Gastrocnemius medialis (tissue), 4 donors: ENCODE data around the gene HM13. TPM values are rescaled to one million over a fixed set of nuclear protein-coding genes. Genes with fewer than 3 reads are reported as not detected.
"Not testable (repeated sequence)": the region's sequence is repeated elsewhere in the genome, so short reads cannot be mapped to it uniquely, and the experiment has no call there.

Experiments
- ATAC-seq, 2 donors: fragments of 150-250 bp; one replicate each; pipeline ENCODE4 v1.9.1; 2016
- DNase-seq, 2 donors: peaks; one replicate each; pipeline ENCODE4 v3.0.0-alpha.2; 2019
- H3K27ac ChIP-seq, 4 donors: fragments of 200-600 bp; sonication (generic); 1 replicate in 1 of 4; 2 replicates in 3 of 4; pipeline ENCODE4 v1.5.1; 2016 to 2018; ENCODE audit warnings: mild to moderate bottlenecking in 2 of 4, moderate library complexity in 1 of 4
- H3K27me3 ChIP-seq, 3 donors: fragments of 200-600 bp; sonication (generic) in 2 of 3; 1 replicate in 1 of 3; 2 replicates in 2 of 3; pipeline versions ENCODE4 v1.5.1 to v1.6.0; 2016 to 2019; ENCODE audit warnings: mild to moderate bottlenecking in 1 of 3, moderate library complexity in 1 of 3
- H3K36me3 ChIP-seq, 2 donors: fragments of 200-600 bp; sonication (generic) in 1 of 2; one replicate each; pipeline ENCODE4 v1.5.1; 2017 to 2018
- H3K4me1 ChIP-seq, 2 donors: fragments of 200-600 bp; sonication (generic) in 1 of 2; one replicate each; pipeline ENCODE4 v1.5.1; 2016 to 2017; ENCODE audit warnings: mild to moderate bottlenecking in 2 of 2
- H3K4me3 ChIP-seq, 4 donors: fragments of 200-600 bp; sonication (generic) in 3 of 4; 1 replicate in 1 of 4; 2 replicates in 3 of 4; pipeline ENCODE4 v1.5.1; 2016 to 2019; ENCODE audit warnings: mild to moderate bottlenecking in 2 of 4
- H3K9me3 ChIP-seq, 3 donors: fragments of 200-600 bp; sonication (generic) in 2 of 3; 1 replicate in 1 of 3; 2 replicates in 2 of 3; pipeline ENCODE4 v1.5.1; 2016 to 2019
- POLR2A ChIP-seq, 2 donors: fragments of 450-650 bp; IDR thresholded peaks; one replicate each; pipeline ENCODE4 v1.6.1; 2017; ENCODE audit warnings: antibody characterized with exemption in 2 of 2, mild to moderate bottlenecking in 2 of 2, moderate library complexity in 2 of 2
- in situ Hi-C, 4 donors: fragments of 200-750 bp; cut with MboI; loops; one replicate each; pipeline versions ENCODE4 v1.15.0 to v1.8.0; 2017; ENCODE audit warnings: low sequenced_read_pairs in 4 of 4
- intact Hi-C: fragments of 100-400 bp; cut with DNase I; formaldehyde crosslinking; loops from one replicate; pipeline ENCODE4 v1.15.1; 2023; ENCODE audit warnings: low total_unique reads
- total RNA-seq, 4 donors: library from RNA; depleted of rRNA; stranded (reverse); fragments of >200 nt; gene quantifications; one replicate each; pipeline versions ENCODE4 v1.1.0 to v1.2.3, GENCODE V29; 2016
- TF ChIP-seq, protein P1 (sequence below), 5 experiments: fragments of 450-650 bp in 3 of 5; fragments of 200-600 bp in 2 of 5; sonication (generic) in 2 of 5; IDR thresholded peaks in 4 of 5; conservative IDR thresholded peaks in 1 of 5; 1 replicate in 4 of 5; 2 replicates in 1 of 5; pipeline ENCODE4 v1.5.1; 2016 to 2019; ENCODE audit warnings: antibody characterized with exemption in 5 of 5, mild to moderate bottlenecking in 3 of 5, moderate library complexity in 3 of 5

Gene HM13, protein sequence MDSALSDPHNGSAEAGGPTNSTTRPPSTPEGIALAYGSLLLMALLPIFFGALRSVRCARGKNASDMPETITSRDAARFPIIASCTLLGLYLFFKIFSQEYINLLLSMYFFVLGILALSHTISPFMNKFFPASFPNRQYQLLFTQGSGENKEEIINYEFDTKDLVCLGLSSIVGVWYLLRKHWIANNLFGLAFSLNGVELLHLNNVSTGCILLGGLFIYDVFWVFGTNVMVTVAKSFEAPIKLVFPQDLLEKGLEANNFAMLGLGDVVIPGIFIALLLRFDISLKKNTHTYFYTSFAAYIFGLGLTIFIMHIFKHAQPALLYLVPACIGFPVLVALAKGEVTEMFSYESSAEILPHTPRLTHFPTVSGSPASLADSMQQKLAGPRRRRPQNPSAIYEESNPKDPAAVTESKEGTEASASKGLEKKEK
- 10 to 100 TPM; 22.7 to 31.0 (median 26.4) TPM for total RNA-seq

DNA sequence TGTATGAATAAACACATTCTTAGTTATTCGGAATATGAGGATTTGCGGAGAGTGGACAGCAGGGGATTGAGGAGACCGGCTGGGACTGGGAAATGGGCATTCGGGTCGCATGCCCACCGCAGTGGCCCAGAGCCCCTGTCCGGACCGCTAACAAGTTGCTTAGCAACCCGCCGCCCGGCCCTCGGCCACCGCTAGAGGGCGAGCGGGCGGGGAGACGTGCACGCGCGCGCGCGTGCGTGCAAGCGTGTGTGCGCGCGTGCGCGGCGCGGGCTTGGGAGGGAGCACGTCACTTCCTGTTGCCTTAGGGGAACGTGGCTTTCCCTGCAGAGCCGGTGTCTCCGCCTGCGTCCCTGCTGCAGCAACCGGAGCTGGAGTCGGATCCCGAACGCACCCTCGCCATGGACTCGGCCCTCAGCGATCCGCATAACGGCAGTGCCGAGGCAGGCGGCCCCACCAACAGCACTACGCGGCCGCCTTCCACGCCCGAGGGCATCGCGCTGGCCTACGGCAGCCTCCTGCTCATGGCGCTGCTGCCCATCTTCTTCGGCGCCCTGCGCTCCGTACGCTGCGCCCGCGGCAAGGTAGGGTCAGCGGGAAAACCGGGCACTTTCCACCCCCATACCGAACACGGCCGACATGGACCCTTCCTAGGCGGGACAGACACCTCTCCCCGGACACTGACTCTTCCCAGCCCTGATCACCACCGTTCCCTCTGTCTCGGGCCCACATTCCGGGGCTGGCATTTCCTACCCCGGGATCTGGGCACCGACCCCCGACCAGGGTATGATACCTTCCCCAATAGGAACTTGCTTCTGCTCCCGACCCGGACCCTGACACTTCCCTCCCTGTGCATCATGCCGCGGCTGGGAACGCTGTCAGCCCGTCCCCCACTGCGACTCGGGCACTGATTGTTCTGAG lies at the start of gene HM13:
Gene HM13 (plus strand): TSS at position 289 of the 918 bp plus-strand sequence. CDS start 110 bp downstream, at position 399.
- H3K36me3 ChIP-seq: no peaks in the 10 kb centered on the region
- ATAC-seq (peak; percentile 89 to 93), DNase-seq (peak; percentile 86 to 89)
- intact Hi-C loops (loop anchor here (2.0 to 10.0 kb wide), 2 partner anchors 32 to 690 kb away; partner anchors contain the start of genes PLAGL2 and POFUT1), in situ Hi-C loops (no loop called here)
- H3K27me3 ChIP-seq: no peaks in the 10 kb centered on the region
- peak; percentile 89 to 96 for TF ChIP-seq POLR2A (IDR thresholded peaks at IDR 0.05)
- TF ChIP-seq, protein P1, sequence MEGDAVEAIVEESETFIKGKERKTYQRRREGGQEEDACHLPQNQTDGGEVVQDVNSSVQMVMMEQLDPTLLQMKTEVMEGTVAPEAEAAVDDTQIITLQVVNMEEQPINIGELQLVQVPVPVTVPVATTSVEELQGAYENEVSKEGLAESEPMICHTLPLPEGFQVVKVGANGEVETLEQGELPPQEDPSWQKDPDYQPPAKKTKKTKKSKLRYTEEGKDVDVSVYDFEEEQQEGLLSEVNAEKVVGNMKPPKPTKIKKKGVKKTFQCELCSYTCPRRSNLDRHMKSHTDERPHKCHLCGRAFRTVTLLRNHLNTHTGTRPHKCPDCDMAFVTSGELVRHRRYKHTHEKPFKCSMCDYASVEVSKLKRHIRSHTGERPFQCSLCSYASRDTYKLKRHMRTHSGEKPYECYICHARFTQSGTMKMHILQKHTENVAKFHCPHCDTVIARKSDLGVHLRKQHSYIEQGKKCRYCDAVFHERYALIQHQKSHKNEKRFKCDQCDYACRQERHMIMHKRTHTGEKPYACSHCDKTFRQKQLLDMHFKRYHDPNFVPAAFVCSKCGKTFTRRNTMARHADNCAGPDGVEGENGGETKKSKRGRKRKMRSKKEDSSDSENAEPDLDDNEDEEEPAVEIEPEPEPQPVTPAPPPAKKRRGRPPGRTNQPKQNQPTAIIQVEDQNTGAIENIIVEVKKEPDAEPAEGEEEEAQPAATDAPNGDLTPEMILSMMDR (IDR thresholded peaks at IDR 0.05 in 4 of 5, conservative IDR thresholded peaks at IDR 0.05 in 1 of 5): peak; percentile 87 to 99 (median 99)
- H3K4me1 ChIP-seq: peaks cover 27 to 34% of the 10 kb centered on the region in 2 donors
- peak within 1 kb of the TSS; percentile 88 to 95 (median 90) for H3K27ac ChIP-seq
- peak within 1 kb of the TSS; percentile 72 to 96 (median 88) for H3K4me3 ChIP-seq
- no peaks in the 10 kb centered on the region for H3K9me3 ChIP-seq

- H3K36me3 ChIP-seq, H3K4me3 ChIP-seq, DNase-seq, in situ Hi-C loops, H3K9me3 ChIP-seq, ATAC-seq, H3K27ac ChIP-seq, intact Hi-C loops: not testable (repeated sequence)
- Histone ChIP-seq H3K4me1 (peaks cover 0 to 11% of the 10 kb centered on the region in 2 donors), H3K27me3 (peaks cover 13 to 14% (median 13%) of the 10 kb centered on the region in 3 donors)
Observed at GRCh38 chr20:31470946-31471345, 43.3 kb upstream of the HM13 start.

GRCh38 chr20:31472395-31473330 lies 41.6 kb upstream of the HM13 start:
- H3K4me3 ChIP-seq: no peak overlapping the region
- H3K9me3 ChIP-seq: no peaks in the 10 kb centered on the region
- intact Hi-C loops: no loop called here
- TF ChIP-seq, protein P1 (IDR thresholded peaks at IDR 0.05 in 4 of 5, conservative IDR thresholded peaks at IDR 0.05 in 1 of 5): no peak
- no peak for TF ChIP-seq POLR2A (IDR thresholded peaks at IDR 0.05)
- in situ Hi-C loops: no loop called here
- H3K4me1 ChIP-seq: peaks cover 0 to 11% of the 10 kb centered on the region in 2 donors
- ATAC-seq: no peak
- peak overlapping the region in 2 of 4 donors; percentile 37 to 75 for H3K27ac ChIP-seq
- no peak for DNase-seq
- peaks cover 18 to 27% (median 19%) of the 10 kb centered on the region in 3 donors for H3K27me3 ChIP-seq
- no peaks in the 10 kb centered on the region for H3K36me3 ChIP-seq

DNA sequence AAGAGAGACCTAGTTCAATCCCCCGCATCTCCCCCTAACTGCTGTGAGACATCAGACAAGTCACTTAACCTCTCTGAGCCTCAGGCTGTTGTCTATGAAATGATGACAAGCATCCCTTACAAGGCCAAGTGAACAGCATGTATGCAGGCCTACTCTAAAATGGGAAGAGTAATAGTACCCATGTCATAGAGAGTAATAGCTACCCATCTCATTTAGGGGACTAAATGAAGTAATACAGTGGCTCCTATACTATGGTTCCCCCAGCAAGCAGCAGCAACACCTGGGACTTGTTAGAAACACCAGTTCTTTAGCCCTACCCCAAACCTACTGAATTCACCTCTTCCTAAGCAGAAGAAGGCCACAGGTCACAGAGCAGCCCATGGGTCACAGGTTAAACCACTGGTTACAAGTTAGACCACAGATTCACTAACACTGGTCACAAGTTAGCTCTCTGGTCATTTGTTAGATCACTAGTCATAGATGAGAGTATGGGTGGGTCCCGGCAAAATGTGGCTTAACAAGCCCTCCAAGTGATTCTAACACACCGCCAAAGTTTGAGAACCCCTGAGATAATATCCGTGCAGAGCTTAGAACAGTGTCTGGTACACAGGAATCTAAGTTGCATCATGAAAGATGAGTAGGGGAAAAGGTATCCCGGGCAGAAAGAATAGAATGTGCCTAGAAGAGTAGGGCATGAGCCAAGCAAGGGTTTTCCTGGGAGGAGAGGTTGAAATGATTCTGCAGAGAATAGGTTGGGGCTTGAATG lies 40.7 kb upstream of the HM13 start:
- Histone ChIP-seq H3K27me3 (peaks cover 18 to 27% (median 19%) of the 10 kb centered on the region in 3 donors), H3K4me3 (no peak overlapping the region), H3K9me3 (no peaks in the 10 kb centered on the region), H3K4me1 (peaks cover 0 to 11% of the 10 kb centered on the region in 2 donors), H3K27ac (peak overlapping the region in 2 of 4 donors; percentile 37 to 75), H3K36me3 (no peaks in the 10 kb centered on the region)
- intact Hi-C loops (no loop called here), in situ Hi-C loops (no loop called here)
- DNase-seq (no peak), ATAC-seq (no peak)
- TF ChIP-seq POLR2A (IDR thresholded peaks at IDR 0.05): no peak
- TF ChIP-seq, protein P1 (IDR thresholded peaks at IDR 0.05 in 4 of 5, conservative IDR thresholded peaks at IDR 0.05 in 1 of 5): no peak
